RWPE1 (cell line): ENCODE results near the gene KRTAP4-8.
A peak's percentile ranks its signal among the peaks of the same experiment; 100 is the strongest.
"Not testable (repeated sequence)": the region's sequence is repeated elsewhere in the genome, so short reads cannot be mapped to it uniquely, and the experiment has no call there.

Experiments
- CTCF ChIA-PET: fragments of 350-600 bp; sonication (Branson Sonifier 250); formaldehyde crosslinking; extraction: SDS; loops from one replicate; lab custom pipeline; 2021; lab: Yijun Ruan, JAX
- POLR2A ChIA-PET: fragments of 400-600 bp; formaldehyde crosslinking; extraction: SDS; loops from one replicate; lab custom pipeline; 2020; ENCODE audit warnings: antibody characterized with exemption; ENCODE audit not compliant: low non-redundant PET; lab: Yijun Ruan, JAX
- DNase-seq: peaks from one replicate; pipeline ENCODE4 v3.0.0; 2012; ENCODE audit warnings: low spot score
- H3K27ac ChIP-seq: fragments of 450-650 bp; 2 replicates; pipeline ENCODE4 v1.5.1; 2017
- CTCF ChIP-seq: fragments of 450-650 bp; conservative IDR thresholded peaks from 2 replicates; pipeline ENCODE4 v1.5.1; 2017; ENCODE audit warnings: low read depth, mild to moderate bottlenecking

Gene KRTAP4-8

GRCh38 chr17:41096055-41096454 is 1.9 kb downstream of the KRTAP4-8 start:
- no peak for TF ChIP-seq CTCF
- no peak overlapping the region for H3K27ac ChIP-seq
- ChIA-PET POLR2A (no interaction called here), CTCF (no interaction called here)
- DNase-seq: no peak

- CTCF ChIA-PET, POLR2A ChIA-PET, DNase-seq, H3K27ac ChIP-seq: not testable (repeated sequence)
These were observed 9.1 kb downstream of the KRTAP4-8 start for GRCh38 chr17:41088760-41089352.

- DNase-seq, CTCF ChIA-PET, H3K27ac ChIP-seq, POLR2A ChIA-PET: not testable (repeated sequence)
These were observed 13.7 kb downstream of the KRTAP4-8 start, which contains the start of gene KRTAP4-7 for GRCh38 chr17:41084100-41084856. TSS of gene KRTAP4-7 (plus strand) at chr17:41084150. CDS start at chr17:41084207, 57 bp downstream.

- POLR2A ChIA-PET, CTCF ChIA-PET, H3K27ac ChIP-seq, DNase-seq: not testable (repeated sequence)
These were observed 14.5 kb downstream of the KRTAP4-8 start for GRCh38 chr17:41083427-41083826.

- CTCF ChIA-PET: no interaction called here
- TF ChIP-seq CTCF: no peak
- H3K27ac ChIP-seq: no peak overlapping the region
- POLR2A ChIA-PET: no interaction called here
- peak; percentile 30 for DNase-seq
These were observed 15.3 kb downstream of the KRTAP4-8 start for GRCh38 chr17:41082626-41083025.

GRCh38 chr17:41076788-41077187 is 21.2 kb downstream of the KRTAP4-8 start:
- POLR2A ChIA-PET: no interaction called here
- CTCF ChIA-PET: no interaction called here
- H3K27ac ChIP-seq: no peak overlapping the region
- no peak for DNase-seq
- TF ChIP-seq CTCF: no peak

- H3K27ac ChIP-seq: no peak overlapping the region
- ChIA-PET POLR2A (no interaction called here), CTCF (no interaction called here)
- TF ChIP-seq CTCF: no peak
- DNase-seq: no peak
These were observed 24.3 kb downstream of the KRTAP4-8 start for GRCh38 chr17:41073676-41074075.

GRCh38 chr17:41071606-41072360 is 26.2 kb downstream of the KRTAP4-8 start:
- ChIA-PET POLR2A (no interaction called here), CTCF (no interaction called here)

More at GRCh38 chr17:41071606-41072360, 26.2 kb downstream of the KRTAP4-8 start:
- no peak for DNase-seq
- no peak for TF ChIP-seq CTCF
- no peak overlapping the region for H3K27ac ChIP-seq
